Measurements from ENCODE around the gene TEN1. TPM values are rescaled to one million over a fixed set of nuclear protein-coding genes. Genes with fewer than 3 reads are reported as not detected.
"Not testable (repeated sequence)": the region's sequence is repeated elsewhere in the genome, so short reads cannot be mapped to it uniquely, and the experiment has no call there.

TEN1 gene
- total RNA-seq, 2 donors from 2014 or later, result 6.5 to 9.2 TPM

DNA sequence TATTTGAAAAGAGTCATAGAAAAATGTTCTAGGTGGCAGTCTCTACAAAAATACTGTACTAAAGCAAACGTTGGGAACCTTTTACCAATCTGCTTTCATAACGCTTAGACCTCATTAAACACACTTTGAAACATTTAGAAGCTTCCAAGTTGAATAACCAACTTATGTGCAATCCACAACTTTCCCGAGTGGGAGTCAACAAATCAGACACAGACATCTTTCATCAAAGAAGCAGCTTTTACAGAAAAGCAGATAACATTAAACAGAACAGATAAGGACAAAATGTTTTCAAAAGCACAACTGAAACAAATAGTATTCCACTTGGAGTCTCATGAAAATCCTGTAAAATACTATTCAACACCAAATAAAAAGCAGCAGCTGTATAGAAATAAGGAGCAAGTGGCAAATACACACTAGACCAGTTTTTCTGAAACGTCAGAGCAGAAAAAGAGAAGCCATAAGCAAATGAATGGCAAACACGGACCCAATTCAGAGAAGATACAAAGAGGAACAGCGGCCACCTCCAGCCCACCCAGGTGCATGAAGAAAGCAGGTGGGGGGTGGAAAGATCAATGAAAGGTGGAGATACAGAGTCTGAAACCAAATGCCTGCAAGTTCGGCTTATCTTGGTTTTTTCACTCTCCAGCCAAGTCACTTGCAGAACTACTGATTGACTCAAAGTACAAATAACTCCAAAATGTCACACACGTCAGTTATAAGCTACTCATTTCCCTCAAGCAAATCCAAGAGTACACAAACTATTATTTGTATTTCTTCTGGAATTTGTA lies 19.8 kb upstream of the TEN1 start:
- Histone ChIP-seq H3K9me3 (no peaks in the 10 kb centered on the region), H3K36me3 (replicated peaks in 1 of 2; ENCODE audit: insufficient read depth in 1 of 2, low read depth in 2 of 2) (peaks cover 7 to 15% of the 10 kb centered on the region in 2 donors), H3K27me3 (no peaks in the 10 kb centered on the region), H3K4me3 (no peak overlapping the region), H3K27ac (peak overlapping the region in 3 of 4 donors; percentile 60 to 71 (median 62)), H3K4me1 (peaks cover 35% of the 10 kb centered on the region)
- WGBS, 2 donors, result 12 to 17% methylated on average over 8 of the region's 8 CpGs
- intact Hi-C loops (cut with DNase I), result no loop called here
- TF ChIP-seq POLR2A (IDR thresholded peaks at IDR 0.05), result no peak
- TF ChIP-seq, protein P1, sequence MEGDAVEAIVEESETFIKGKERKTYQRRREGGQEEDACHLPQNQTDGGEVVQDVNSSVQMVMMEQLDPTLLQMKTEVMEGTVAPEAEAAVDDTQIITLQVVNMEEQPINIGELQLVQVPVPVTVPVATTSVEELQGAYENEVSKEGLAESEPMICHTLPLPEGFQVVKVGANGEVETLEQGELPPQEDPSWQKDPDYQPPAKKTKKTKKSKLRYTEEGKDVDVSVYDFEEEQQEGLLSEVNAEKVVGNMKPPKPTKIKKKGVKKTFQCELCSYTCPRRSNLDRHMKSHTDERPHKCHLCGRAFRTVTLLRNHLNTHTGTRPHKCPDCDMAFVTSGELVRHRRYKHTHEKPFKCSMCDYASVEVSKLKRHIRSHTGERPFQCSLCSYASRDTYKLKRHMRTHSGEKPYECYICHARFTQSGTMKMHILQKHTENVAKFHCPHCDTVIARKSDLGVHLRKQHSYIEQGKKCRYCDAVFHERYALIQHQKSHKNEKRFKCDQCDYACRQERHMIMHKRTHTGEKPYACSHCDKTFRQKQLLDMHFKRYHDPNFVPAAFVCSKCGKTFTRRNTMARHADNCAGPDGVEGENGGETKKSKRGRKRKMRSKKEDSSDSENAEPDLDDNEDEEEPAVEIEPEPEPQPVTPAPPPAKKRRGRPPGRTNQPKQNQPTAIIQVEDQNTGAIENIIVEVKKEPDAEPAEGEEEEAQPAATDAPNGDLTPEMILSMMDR (IDR thresholded peaks at IDR 0.05), result no peak
- DNase-seq (peak in 1 of 4 donors; percentile 21), ATAC-seq (peak; percentile 77)

- ATAC-seq (no peak), DNase-seq (no peak)
- Histone ChIP-seq H3K9me3 (no peaks in the 10 kb centered on the region), H3K4me1 (peaks cover 35% of the 10 kb centered on the region), H3K36me3 (replicated peaks in 1 of 2; ENCODE audit: insufficient read depth in 1 of 2, low read depth in 2 of 2) (peaks cover 4 to 11% of the 10 kb centered on the region in 2 donors), H3K4me3 (no peak overlapping the region), H3K27ac (peak overlapping the region in 3 of 4 donors; percentile 60 to 71 (median 62)), H3K27me3 (no peaks in the 10 kb centered on the region)
- WGBS, 2 donors, result 83% methylated on average over 9 to 11 of the region's 11 CpGs
- TF ChIP-seq POLR2A (IDR thresholded peaks at IDR 0.05), result no peak
- TF ChIP-seq, protein P1 (IDR thresholded peaks at IDR 0.05), result no peak
- intact Hi-C loops (cut with DNase I), result no loop called here
These were observed 19.1 kb upstream of the TEN1 start for GRCh38 chr17:75959839-75960511.

GRCh38 chr17:75965468-75965867 lies 13.6 kb upstream of the TEN1 start:
- Histone ChIP-seq H3K4me3 (no peak overlapping the region), H3K27ac (no peak overlapping the region), H3K27me3 (no peaks in the 10 kb centered on the region), H3K36me3 (replicated peaks in 1 of 2; ENCODE audit: insufficient read depth in 1 of 2, low read depth in 2 of 2) (no peaks in the 10 kb centered on the region), H3K4me1 (peaks cover 21% of the 10 kb centered on the region), H3K9me3 (no peaks in the 10 kb centered on the region)
- DNase-seq (no peak), ATAC-seq (no peak)
- intact Hi-C loops (cut with DNase I), result no loop called here
- TF ChIP-seq POLR2A (IDR thresholded peaks at IDR 0.05), result no peak
- TF ChIP-seq, protein P1 (IDR thresholded peaks at IDR 0.05), result no peak
- WGBS, 2 donors, result 85 to 89% methylated on average over 6 of the region's 6 CpGs

DNA sequence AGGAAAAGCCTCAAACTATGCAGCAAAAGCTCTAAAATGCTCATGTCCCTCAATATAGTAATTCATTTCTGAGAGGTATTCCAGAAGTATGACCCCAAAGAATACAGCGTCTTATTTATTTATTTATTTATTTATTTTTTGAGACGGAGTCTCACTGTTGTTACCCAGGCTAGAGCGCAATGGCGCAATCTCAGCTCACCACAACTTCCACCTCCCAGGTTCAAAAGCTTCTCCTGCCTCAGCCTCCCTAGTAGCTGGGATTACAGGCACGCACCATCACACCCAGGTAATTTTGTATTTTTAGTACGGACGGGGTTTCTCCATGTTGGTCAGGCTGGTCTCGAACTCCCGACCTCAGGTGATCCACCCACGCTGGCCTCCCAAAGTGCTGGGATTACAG lies 10.0 kb upstream of the TEN1 start:
- not testable (repeated sequence) for ATAC-seq, DNase-seq
- 84 to 97% methylated on average over 8 to 10 of the region's 10 CpGs for WGBS, 2 donors

GRCh38 chr17:75970011-75970523 lies 9.0 kb upstream of the TEN1 start:
- Histone ChIP-seq H3K9me3 (no peaks in the 10 kb centered on the region), H3K4me3 (no peak overlapping the region), H3K27me3 (no peaks in the 10 kb centered on the region), H3K27ac (peak overlapping the region in 3 of 4 donors; percentile 19 to 72 (median 22)), H3K36me3 (replicated peaks in 1 of 2; ENCODE audit: insufficient read depth in 1 of 2, low read depth in 2 of 2) (peaks cover 0 to 2% of the 10 kb centered on the region in 2 donors), H3K4me1 (peaks cover 55% of the 10 kb centered on the region)
- intact Hi-C loops (cut with DNase I), result no loop called here
- DNase-seq, result peak in 1 of 4 donors; percentile 20
- WGBS, 2 donors, result 41 to 63% methylated on average over 4 of the region's 4 CpGs
- no peak for ATAC-seq
- TF ChIP-seq POLR2A (IDR thresholded peaks at IDR 0.05), result no peak
- TF ChIP-seq, protein P1 (IDR thresholded peaks at IDR 0.05), result no peak

More for the DNA sequence above, 10.0 kb upstream of the TEN1 start:
- H3K4me1 ChIP-seq, result peaks cover 47% of the 10 kb centered on the region
- H3K27ac ChIP-seq, result peak overlapping the region in 1 of 4 donors; percentile 72
- H3K36me3 ChIP-seq (replicated peaks in 1 of 2; ENCODE audit: insufficient read depth in 1 of 2, low read depth in 2 of 2); H3K27me3 ChIP-seq; H3K9me3 ChIP-seq; intact Hi-C loops (cut with DNase I); H3K4me3 ChIP-seq: not testable (repeated sequence)

Measured in body of pancreas (tissue), 4 donors.